Smooth muscle cell (in vitro differentiated cells): ENCODE measurements around the gene SLC9A7. TPM values are rescaled to one million over a fixed set of nuclear protein-coding genes. Genes with fewer than 3 reads are reported as not detected.

Experiments used
- DNase-seq: peaks from one replicate; lab custom pipeline; 2025; ENCODE audit not compliant: unreplicated experiment; lab: John Stamatoyannopoulos, UW
- H2AFZ ChIP-seq: fragments of 200-600 bp; sonication (generic); 2 replicates; pipeline ENCODE4 v1.6.0; 2016; ENCODE audit warnings: antibody characterized with exemption, low read depth, mild to moderate bottlenecking
- H3F3A ChIP-seq: fragments of 200-600 bp; sonication (generic); 2 replicates; pipeline ENCODE4 v1.6.0; 2017; ENCODE audit warnings: antibody characterized with exemption, low read depth
- H3K27ac ChIP-seq: fragments of 200-600 bp; sonication (generic); 2 replicates; pipeline ENCODE4 v1.5.1; 2016; ENCODE audit warnings: low read depth, mild to moderate bottlenecking
- H3K27me3 ChIP-seq: fragments of 200-600 bp; sonication (generic); 2 replicates; pipeline ENCODE4 v1.6.1; 2016; ENCODE audit warnings: low read depth, mild to moderate bottlenecking
- H3K36me3 ChIP-seq: fragments of 200-600 bp; sonication (generic); 2 replicates; pipeline ENCODE4 v1.5.1; 2016; ENCODE audit warnings: low read depth
- H3K4me1 ChIP-seq: fragments of 200-600 bp; sonication (generic); 2 replicates; pipeline ENCODE4 v1.5.1; 2016; ENCODE audit warnings: low read depth
- H3K4me2 ChIP-seq: fragments of 200-600 bp; sonication (generic); 2 replicates; pipeline ENCODE4 v1.6.0; 2016; ENCODE audit warnings: mild to moderate bottlenecking
- H3K4me3 ChIP-seq: fragments of 200-600 bp; sonication (generic); 2 replicates; pipeline ENCODE4 v1.5.1; 2016; ENCODE audit warnings: mild to moderate bottlenecking
- H3K79me2 ChIP-seq: fragments of 200-600 bp; sonication (generic); 2 replicates; pipeline ENCODE4 v1.6.0; 2016; ENCODE audit warnings: low read depth, mild to moderate bottlenecking
- H3K9ac ChIP-seq: fragments of 200-600 bp; sonication (generic); 2 replicates; pipeline ENCODE4 v1.6.0; 2016; ENCODE audit warnings: low read depth
- H3K9me3 ChIP-seq: fragments of 200-600 bp; sonication (generic); replicated peaks from 2 replicates; pipeline ENCODE4 v1.5.1; 2016; ENCODE audit warnings: low read depth
- H4K20me1 ChIP-seq: fragments of 200-600 bp; sonication (generic); 2 replicates; pipeline ENCODE4 v1.6.0; 2016; ENCODE audit warnings: low read depth
- WGBS: methylation state at CpG from one replicate; pipeline ENCODE4 v1.1.7; 2016; ENCODE audit warnings: low lambda C conversion rate; 5-methylcytosine and 5-hydroxymethylcytosine counted together
- polyA plus RNA-seq: library from polyadenylated mRNA; unstranded; fragments of >200 nt; fragmentation: Nextera tagmentation; extraction: Ambion mirVana; gene quantifications from 2 replicates; pipeline ENCODE4 v1.2.1, GENCODE V29; 2016
- total RNA-seq: library from RNA; depleted of rRNA; stranded (reverse); fragments of >200 nt; gene quantifications from 2 replicates; pipeline ENCODE4 v1.2.3, GENCODE V29; 2014
- TF ChIP-seq, protein P1 (sequence below): fragments of 200-600 bp; sonication (generic); IDR thresholded peaks from 2 replicates; pipeline ENCODE4 v1.5.1; 2017; ENCODE audit warnings: borderline replicate concordance, mild to moderate bottlenecking, antibody characterized with exemption; ENCODE audit not compliant: insufficient read depth, poor library complexity, severe bottlenecking

The SLC9A7 gene
- total and polyA plus RNA-seq, 2 experiments from 2014 or later, result 0.83 to 6.7 TPM

DNA sequence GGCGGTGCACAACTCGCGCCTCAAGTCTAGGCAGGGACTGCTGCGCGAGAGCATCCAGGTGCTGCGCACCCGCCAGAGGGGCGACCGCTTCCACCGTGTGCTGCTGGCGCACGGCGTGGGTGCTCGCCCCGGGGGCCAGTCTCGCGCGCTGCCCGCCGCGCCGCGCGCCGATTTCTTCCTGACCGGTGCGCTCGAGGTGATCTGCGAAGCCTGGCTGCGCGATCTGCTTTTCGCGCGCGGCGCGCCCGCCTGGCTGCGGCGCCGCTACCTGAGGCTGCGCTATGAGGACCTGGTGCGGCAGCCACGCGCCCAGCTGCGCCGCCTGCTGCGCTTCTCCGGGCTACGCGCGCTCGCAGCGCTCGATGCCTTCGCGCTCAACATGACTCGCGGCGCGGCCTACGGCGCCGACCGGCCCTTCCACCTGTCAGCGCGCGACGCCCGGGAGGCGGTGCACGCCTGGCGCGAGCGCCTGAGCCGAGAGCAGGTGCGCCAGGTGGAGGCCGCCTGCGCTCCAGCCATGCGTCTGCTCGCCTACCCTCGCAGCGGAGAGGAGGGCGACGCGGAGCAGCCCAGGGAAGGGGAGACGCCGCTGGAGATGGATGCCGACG is 184.0 kb downstream of the SLC9A7 start:
- DNase-seq, result no peak
- no peak overlapping the region for H2AFZ ChIP-seq
- H3K4me3 ChIP-seq, result peak overlapping the region; percentile 57

DNA sequence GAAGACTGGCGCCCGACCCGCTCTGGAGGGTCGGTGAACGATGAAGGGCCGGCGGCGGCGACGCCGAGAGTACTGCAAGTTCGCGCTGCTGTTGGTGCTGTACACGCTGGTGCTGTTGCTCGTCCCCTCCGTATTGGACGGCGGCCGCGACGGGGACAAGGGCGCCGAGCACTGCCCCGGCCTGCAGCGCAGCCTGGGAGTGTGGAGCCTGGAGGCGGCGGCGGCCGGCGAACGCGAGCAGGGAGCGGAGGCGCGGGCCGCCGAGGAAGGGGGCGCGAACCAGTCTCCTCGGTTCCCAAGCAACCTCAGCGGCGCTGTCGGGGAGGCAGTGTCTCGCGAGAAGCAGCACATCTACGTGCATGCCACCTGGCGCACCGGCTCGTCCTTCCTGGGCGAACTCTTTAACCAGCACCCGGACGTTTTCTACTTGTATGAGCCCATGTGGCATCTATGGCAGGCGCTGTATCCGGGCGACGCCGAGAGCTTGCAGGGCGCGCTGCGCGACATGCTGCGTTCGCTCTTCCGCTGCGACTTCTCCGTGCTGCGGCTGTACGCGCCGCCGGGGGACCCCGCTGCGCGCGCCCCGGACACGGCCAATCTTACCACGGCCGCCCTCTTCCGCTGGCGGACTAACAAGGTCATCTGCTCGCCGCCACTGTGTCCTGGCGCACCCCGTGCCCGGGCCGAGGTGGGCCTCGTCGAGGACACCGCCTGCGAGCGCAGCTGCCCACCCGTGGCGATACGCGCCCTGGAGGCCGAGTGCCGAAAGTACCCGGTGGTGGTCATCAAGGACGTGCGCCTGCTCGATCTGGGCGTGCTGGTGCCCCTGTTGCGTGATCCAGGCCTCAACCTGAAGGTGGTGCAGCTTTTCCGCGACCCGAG is 184.8 kb downstream of the SLC9A7 start:
- H3K27ac ChIP-seq, result no peak overlapping the region
- 44% methylated on average over 96 of the region's 107 CpGs for WGBS
- H3K4me1 ChIP-seq, result no peaks in the 10 kb centered on the region
- H3K79me2 ChIP-seq, result no peaks in the 10 kb centered on the region
- peak overlapping the region; percentile 24 for H2AFZ ChIP-seq
- TF ChIP-seq, protein P1, sequence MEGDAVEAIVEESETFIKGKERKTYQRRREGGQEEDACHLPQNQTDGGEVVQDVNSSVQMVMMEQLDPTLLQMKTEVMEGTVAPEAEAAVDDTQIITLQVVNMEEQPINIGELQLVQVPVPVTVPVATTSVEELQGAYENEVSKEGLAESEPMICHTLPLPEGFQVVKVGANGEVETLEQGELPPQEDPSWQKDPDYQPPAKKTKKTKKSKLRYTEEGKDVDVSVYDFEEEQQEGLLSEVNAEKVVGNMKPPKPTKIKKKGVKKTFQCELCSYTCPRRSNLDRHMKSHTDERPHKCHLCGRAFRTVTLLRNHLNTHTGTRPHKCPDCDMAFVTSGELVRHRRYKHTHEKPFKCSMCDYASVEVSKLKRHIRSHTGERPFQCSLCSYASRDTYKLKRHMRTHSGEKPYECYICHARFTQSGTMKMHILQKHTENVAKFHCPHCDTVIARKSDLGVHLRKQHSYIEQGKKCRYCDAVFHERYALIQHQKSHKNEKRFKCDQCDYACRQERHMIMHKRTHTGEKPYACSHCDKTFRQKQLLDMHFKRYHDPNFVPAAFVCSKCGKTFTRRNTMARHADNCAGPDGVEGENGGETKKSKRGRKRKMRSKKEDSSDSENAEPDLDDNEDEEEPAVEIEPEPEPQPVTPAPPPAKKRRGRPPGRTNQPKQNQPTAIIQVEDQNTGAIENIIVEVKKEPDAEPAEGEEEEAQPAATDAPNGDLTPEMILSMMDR, result no peak
- H4K20me1 ChIP-seq, result peaks cover 6% of the 10 kb centered on the region
- no peaks in the 10 kb centered on the region for H3K36me3 ChIP-seq
- H3K9ac ChIP-seq, result no peak overlapping the region
- peak; percentile 22 for DNase-seq
- peak overlapping the region; percentile 57 for H3K4me3 ChIP-seq
- no peaks in the 10 kb centered on the region for H3K27me3 ChIP-seq
- H3F3A ChIP-seq, result no peaks in the 10 kb centered on the region
- H3K4me2 ChIP-seq, result peak overlapping the region; percentile 84
- no peaks in the 10 kb centered on the region for H3K9me3 ChIP-seq

More for the DNA sequence above, 184.0 kb downstream of the SLC9A7 start:
- H3K36me3 ChIP-seq, result no peaks in the 10 kb centered on the region
- no peaks in the 10 kb centered on the region for H3K27me3 ChIP-seq
- WGBS, result 32% methylated on average over 75 of the region's 90 CpGs
- H3K4me1 ChIP-seq, result no peaks in the 10 kb centered on the region
- peak overlapping the region; percentile 84 for H3K4me2 ChIP-seq
- H3F3A ChIP-seq, result no peaks in the 10 kb centered on the region
- TF ChIP-seq, protein P1, result no peak
- peaks cover 6% of the 10 kb centered on the region for H4K20me1 ChIP-seq
- H3K79me2 ChIP-seq, result no peaks in the 10 kb centered on the region
- no peaks in the 10 kb centered on the region for H3K9me3 ChIP-seq
- no peak overlapping the region for H3K27ac ChIP-seq
- no peak overlapping the region for H3K9ac ChIP-seq

DNA sequence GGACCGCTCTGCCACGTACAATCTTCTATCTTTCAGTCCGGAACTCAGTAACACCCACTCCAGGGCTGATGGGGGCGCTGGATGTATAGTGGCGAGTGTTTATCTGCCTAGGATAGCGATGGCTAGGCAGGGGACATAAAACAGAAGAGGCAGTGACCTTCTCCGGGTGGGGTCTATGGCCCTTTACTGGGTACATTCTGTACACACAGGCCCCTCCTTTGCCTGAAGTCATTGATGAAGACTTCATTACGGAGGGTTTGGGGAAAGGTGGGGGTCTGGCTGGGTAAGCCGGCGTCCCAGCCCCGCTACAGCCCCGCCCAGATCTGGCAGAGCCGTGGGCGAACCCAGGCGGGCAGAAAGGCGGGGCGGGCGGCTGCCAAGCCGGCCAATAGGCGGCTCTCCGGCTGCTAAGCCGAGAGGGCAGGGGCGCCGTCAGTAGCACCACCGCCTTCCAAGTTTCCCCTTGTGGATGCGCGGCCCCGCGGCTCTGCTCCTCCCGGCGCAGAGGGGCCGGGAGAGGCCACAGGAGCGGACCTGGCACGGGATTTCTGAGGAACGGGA is 185.5 kb downstream of the SLC9A7 start, which contains the start of gene CHST7:
TSS of gene CHST7 (plus strand) at position 435 of the 561 bp plus-strand sequence. CDS start 167 bp downstream, outside the sequence.
- peaks cover 6% of the 10 kb centered on the region for H4K20me1 ChIP-seq
- no peak within 1 kb of the TSS for H3K9ac ChIP-seq
- H3F3A ChIP-seq, result no peaks in the 10 kb centered on the region
- no peak within 1 kb of the TSS for H3K27ac ChIP-seq
- H3K9me3 ChIP-seq, result no peaks in the 10 kb centered on the region
- H3K36me3 ChIP-seq, result no peaks in the 10 kb centered on the region
- no peaks in the 10 kb centered on the region for H3K4me1 ChIP-seq
- WGBS, result 36% methylated on average over 35 of the region's 35 CpGs
- peak within 1 kb of the TSS; percentile 84 for H3K4me2 ChIP-seq
- H3K79me2 ChIP-seq, result no peaks in the 10 kb centered on the region
- TF ChIP-seq, protein P1, result no peak
- DNase-seq, result peak; percentile 22
- H3K4me3 ChIP-seq, result peak within 1 kb of the TSS; percentile 57
- no peaks in the 10 kb centered on the region for H3K27me3 ChIP-seq
- H2AFZ ChIP-seq, result peak within 1 kb of the TSS; percentile 24
